Measurements from ENCODE around the gene KIF6.

DNA sequence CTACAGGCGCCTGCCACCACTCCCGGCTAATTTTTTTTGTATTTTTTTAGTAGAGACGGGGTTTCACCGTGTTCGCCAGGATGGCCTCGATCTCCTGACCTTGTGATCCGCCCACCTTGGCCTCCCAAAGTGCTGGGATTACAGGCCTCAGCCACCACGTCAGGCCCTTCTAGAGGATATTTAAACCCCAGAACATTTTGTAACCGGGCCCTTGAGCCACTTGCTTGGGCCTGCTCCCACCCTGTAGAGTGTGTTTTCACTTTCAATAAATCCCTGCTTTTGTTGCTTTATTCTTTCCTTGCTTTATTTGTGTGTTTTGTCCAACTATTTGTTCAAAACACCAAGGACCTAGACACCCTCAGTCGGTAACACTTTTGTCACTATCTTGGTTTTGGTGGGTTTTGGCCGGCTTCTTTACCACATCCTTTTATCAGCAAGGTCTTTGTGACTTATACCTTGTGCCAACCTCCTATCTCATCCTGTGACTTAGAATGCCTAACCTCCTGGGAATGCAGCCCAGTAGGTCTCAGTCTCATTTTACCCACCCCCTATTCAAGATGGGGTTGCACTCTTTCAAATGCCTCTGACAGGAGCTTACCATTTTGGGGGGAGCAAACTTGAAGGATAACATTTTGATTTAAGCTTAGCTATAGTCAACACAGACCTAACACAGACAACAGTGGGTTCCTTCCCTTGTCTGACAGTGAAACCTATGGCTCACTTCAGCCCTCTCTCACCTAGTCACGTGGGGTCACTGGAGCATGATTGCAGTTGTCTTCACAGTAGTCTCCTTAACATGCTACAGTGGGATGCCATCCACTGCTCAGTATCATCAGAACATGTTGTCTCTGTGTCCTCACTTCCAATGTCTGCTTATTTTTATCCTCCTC is 27.9 kb upstream of the KIF6 start:
- no peak for TF ChIP-seq GATA3 (IDR thresholded peaks at IDR 0.05; ENCODE audit: low read depth, low read length)
- TF ChIP-seq GATA2 (IDR thresholded peaks at IDR 0.05; ENCODE audit: low read depth, low read length), result no peak

Measured in SH-SY5Y (cell line).